CD4-positive, alpha-beta T cell treated with Interleukin-2 at 100 ng/mL for 4 hours (primary cell): ENCODE data around the gene ARMC7.

Experiments used
- DNase-seq: peaks from one replicate; pipeline ENCODE4 v3.0.0-alpha.2; 2020; ENCODE audit warnings: low spot score

Gene ARMC7

DNA sequence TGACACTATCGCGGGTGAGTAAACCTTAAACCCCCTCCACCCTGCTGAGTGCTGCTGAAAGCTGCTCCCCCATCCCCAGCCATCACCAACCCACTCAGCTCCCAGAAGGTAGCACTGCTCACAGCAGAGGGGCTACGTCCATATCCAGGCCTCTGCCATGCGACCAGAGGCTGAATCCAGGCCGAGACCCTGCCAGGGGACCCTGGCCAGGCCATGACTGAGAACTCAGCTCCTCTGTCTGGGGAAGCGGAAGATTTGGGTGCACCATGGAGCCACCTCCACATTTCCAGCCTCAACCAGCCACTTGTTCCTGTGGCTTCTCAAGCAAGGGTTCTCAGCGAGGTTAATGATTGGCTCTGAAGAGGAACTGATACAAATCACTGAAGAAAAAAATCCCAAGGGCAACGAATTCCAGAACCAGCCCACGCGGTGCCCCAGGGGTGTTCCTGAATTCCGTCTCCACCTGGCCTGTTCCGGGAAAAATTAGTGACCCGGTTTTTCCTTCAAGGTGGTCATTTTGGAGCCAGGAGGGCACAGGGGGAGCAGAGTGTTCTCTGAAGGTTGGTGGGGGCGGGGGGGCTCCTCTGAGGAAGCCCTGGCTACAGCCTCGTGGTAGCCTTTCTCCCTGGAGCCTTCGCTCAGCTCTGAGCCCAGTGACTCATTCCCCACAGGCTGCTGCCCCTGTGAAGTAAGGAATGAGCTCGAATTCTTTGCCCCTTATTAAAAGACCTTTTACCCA lies 31.3 kb upstream of the ARMC7 start:
- DNase-seq, result no peak

DNA sequence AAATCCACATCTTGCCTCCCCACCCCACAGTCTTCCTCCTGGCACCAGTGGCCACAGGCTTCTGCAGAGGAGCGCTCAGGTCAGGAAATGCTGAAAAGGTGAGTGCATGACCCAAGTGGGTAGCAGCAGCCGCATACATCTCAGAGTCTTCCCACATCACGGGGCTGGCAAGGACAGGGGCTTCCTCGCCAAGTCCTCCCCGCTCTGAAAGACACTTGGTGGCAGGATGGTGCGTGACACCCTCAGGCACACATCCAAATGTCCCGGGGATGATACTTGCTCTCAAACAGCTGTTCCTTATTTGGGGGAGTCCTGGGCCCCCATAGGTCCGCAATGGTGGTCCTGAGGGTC lies 30.8 kb upstream of the ARMC7 start:
- no peak for DNase-seq

DNA sequence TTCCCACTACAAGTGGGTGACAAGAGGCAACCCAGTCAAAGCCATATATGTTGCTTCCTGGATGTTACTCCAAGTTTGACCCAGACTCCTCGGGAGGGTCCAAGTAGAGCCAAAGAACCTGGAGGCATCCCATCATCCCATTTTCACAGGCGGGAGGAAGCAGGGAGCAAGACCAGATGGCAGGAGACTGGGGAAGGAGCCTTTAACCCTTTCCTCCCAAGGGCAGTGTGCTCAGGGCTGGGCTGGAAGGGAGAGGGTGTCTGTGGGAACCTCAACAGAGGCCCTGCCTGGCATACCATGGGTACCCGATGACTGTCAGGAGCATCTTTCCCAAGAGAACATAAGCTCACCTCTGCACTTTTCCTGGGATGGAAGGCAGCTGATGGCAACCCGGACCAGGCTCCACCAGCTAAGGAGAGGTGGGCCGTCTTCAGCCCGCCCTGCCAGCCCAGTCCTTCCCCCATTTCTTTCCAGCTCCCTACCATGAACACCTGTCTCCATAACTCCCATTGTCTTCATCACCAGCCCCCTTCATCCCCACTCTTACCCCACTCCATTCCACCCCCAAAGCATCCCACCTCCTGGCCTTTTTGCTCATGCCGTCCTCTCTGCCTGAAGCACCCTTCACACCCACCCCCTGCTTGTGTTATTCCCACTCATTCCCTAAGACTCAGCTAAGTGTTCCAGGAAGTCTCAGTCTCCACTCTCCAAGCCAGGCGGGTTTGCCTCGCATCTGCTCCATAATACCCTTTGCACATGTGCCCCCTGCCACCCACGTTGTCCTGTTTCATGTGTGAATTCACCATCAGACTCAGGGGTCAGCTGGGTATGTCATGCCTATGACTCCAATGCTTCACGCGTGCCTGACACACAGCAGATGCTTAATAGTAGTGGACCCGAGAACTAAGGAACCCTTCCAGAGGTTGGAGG lies 27.9 kb upstream of the ARMC7 start:
- no peak for DNase-seq

- DNase-seq, result no peak
These were observed 27.1 kb upstream of the ARMC7 start for GRCh38 chr17:75082683-75083082.

GRCh38 chr17:75084039-75084660 lies 25.6 kb upstream of the ARMC7 start:
- no peak for DNase-seq

GRCh38 chr17:75086496-75087181 lies 23.1 kb upstream of the ARMC7 start:
- DNase-seq, result no peak

GRCh38 chr17:75087182-75087557 lies 22.6 kb upstream of the ARMC7 start:
- no peak for DNase-seq

GRCh38 chr17:75087558-75088453 lies 22.0 kb upstream of the ARMC7 start, which contains the start of gene SLC16A5:
SLC16A5 (plus strand) TSS chr17:75087954; CDS start chr17:75093637, 5,683 bp downstream.
- DNase-seq, result peak; percentile 40

GRCh38 chr17:75088465-75089417 lies 21.0 kb upstream of the ARMC7 start:
- DNase-seq, result no peak

DNA sequence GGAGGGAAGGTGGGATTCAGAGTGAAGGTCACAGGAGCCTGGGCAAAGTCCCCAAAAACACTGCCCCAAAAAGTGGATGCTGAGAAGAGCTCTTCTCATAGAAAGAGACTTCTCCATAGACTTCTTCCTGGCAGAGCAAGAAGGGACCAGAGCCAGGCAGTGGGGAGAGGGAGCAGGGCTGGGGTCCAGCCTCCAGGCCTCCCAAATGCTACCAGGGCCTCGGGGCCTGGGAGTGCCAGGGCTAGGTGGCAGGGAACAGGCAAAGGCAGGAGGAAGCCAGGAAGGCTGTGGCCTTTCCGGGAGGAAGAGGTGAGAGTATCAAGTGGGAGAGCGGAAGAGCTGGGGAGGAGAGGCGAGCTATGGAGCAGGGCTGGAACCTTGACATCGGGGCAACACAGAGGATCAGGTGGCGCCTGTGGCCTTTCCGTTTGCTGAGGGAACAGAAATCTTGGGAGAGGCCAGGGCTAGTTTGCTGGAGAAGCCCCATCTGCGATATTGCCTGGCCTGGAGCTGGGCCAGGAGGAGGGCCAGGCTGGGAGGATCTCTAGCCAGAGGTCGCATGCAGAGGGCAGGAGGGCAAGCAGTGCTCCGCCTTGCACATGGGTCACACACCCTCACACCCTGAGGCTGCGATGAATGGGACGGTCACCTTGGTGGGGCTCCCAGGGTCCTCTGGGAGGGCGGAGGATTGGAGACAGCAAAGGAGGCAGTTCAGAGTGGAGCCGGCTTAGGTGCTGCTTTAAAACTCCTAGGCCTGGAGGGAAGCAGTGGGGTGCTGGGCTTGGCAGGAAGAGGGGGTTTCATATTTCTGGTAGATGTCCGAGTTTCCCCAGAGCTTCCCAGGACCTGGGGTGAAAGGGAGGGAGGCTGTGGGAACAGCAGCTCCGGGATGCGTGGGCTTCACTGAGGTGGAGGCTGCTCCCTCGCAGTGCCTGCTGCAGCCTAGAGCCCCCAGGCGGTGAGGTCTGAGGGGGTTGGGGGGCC lies 18.6 kb upstream of the ARMC7 start:
- DNase-seq, result no peak

GRCh38 chr17:75091855-75092327 lies 17.9 kb upstream of the ARMC7 start:
- no peak for DNase-seq

GRCh38 chr17:75093548-75094158 lies 16.1 kb upstream of the ARMC7 start:
- no peak for DNase-seq

DNA sequence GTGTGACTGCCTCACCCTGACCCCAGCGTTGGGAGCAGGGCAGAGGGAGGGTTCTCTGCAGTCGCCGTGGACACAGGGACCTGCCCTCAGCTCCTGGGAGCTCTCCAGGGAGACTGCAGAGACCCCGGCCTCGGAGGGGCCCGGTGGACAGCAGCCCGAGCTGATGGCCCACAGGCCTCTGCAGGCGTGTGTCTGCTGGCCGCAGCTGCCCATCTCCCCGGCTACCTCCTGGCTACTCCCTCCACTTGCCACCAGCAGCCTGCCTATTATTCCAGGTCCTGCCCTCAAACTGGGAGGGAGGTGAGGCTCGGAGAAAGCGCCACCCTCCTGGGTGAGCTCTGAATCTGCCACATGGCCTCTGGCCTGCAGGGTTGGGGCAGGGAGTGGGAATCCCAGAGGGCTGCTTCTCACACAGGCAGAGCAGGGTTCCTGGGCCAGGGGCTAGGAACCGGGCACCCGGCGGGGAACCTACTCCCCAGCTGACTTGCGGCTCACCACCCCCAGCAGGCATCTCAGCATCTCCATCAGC lies 14.8 kb upstream of the ARMC7 start:
- DNase-seq, result no peak

DNA sequence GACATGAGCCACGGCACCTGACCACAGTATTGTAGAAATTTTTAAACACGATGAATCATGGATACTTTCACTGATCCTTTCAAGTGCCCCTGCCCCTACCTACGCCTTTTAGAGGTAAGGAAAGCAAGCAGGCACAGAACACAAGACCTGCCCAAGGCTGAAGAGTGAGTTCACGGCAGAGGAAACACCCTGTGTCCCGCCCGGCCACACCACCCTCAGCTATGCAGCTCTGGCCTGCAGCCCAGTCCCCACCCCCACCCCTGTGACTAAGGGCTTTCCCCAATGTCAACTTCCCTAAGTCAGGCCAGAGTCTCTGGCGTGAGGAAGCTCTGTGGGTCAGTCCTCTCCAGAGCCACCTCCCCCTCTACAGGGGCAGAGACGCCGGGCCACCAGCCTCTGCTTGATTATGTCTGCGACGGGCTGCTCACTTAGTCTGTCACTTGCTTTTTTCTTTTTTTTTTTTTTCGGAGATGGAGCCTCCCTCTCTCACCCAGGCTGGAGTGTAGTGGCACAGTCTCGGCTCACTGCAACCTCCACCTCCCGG lies 13.6 kb upstream of the ARMC7 start:
- no peak for DNase-seq

- DNase-seq, result no peak
These were observed 11.9 kb upstream of the ARMC7 start for GRCh38 chr17:75097865-75098264.

GRCh38 chr17:75098861-75099260 lies 10.9 kb upstream of the ARMC7 start:
- no peak for DNase-seq

GRCh38 chr17:75099881-75100595 lies 9.7 kb upstream of the ARMC7 start:
- DNase-seq, result no peak
